GM12878 (cell line): ENCODE data around the gene GSE1. TPM values are rescaled to one million over a fixed set of nuclear protein-coding genes. Genes with fewer than 3 reads are reported as not detected.

ENCODE experiments used
- ATAC-seq: fragments of 200-7000 bp; cut with Tn5 transposase; 3 replicates; pipeline ENCODE4 v1.9.1; 2020; ENCODE audit warnings: mild to moderate bottlenecking, moderate library complexity
- BruUV-seq: library from RNA; stranded (reverse); fragments of 400-500 nt; replicated peaks from 2 replicates; lab custom pipeline; 2021; lab: Mats Ljungman, UMichigan
- CTCF ChIA-PET: fragments of 300-600 bp; sonication (Branson Sonifier 250); formaldehyde crosslinking; extraction: SDS; loops from one replicate; lab custom pipeline; 2021; ENCODE audit warnings: inconsistent platforms; lab: Yijun Ruan, JAX
- POLR2A ChIA-PET: fragments of 350-600 bp; formaldehyde crosslinking; extraction: SDS; loops from one replicate; lab custom pipeline; 2021; ENCODE audit warnings: inconsistent platforms; lab: Charles Lee
- RAD21 ChIA-PET: fragments of 300-600 bp; sonication (Branson Sonifier 250); formaldehyde crosslinking; loops from one replicate; lab custom pipeline; 2023; ENCODE audit warnings: antibody characterized with exemption; ENCODE audit not compliant: unreplicated experiment; lab: Charles Lee
- SMC1A ChIA-PET: fragments of 300-600 bp; sonication (Branson Sonifier 250); formaldehyde crosslinking; loops from one replicate; lab custom pipeline; 2023; ENCODE audit not compliant: unreplicated experiment, uncharacterized antibody; lab: Charles Lee
- DNase-seq: peaks from one replicate; pipeline ENCODE4 v3.0.0-alpha.2; 2011; ENCODE audit warnings: low read depth, low spot score
- FAIRE-seq: peaks from 3 replicates; lab custom pipeline; 2011; peaks lifted over from hg19 to GRCh38; lab: Jason Lieb, UNC
- H2AFZ ChIP-seq: 2 replicates; pipeline ENCODE4 v1.6.0; 2011; ENCODE audit warnings: low read depth, low read length, control low read depth; ENCODE audit not compliant: control insufficient read depth
- H3K27ac ChIP-seq: 2 replicates; pipeline ENCODE4 v1.5.1; 2011; ENCODE audit warnings: control low read depth; ENCODE audit not compliant: control insufficient read depth, insufficient read depth
- H3K27me3 ChIP-seq, 2 experiments: replicated peaks in 1 of 2; 2 replicates each; pipeline versions ENCODE4 v1.6.0 to v1.6.1; 2011; ENCODE audit warnings: low read length in 1 of 2; ENCODE audit not compliant: control insufficient read depth in 2 of 2, insufficient read depth in 2 of 2
- H3K36me3 ChIP-seq, 2 experiments: 2 replicates each; pipeline ENCODE4 v1.5.1; 2011; ENCODE audit warnings: low read length in 1 of 2; ENCODE audit not compliant: control insufficient read depth in 2 of 2, insufficient read depth in 2 of 2
- H3K4me1 ChIP-seq: 2 replicates; pipeline ENCODE4 v1.6.1; 2011; ENCODE audit warnings: mild to moderate bottlenecking, low read length, moderate library complexity, mixed read lengths; ENCODE audit not compliant: control insufficient read depth, insufficient read depth
- H3K4me2 ChIP-seq: 2 replicates; pipeline ENCODE4 v1.6.0; 2011; ENCODE audit warnings: control low read depth; ENCODE audit not compliant: control insufficient read depth, insufficient read depth
- H3K4me3 ChIP-seq: fragments of 200-600 bp; sonication (generic); 2 replicates; pipeline ENCODE4 v1.5.1; 2016
- H3K79me2 ChIP-seq: 2 replicates; pipeline ENCODE4 v1.6.0; 2011; ENCODE audit warnings: low read length; ENCODE audit not compliant: control insufficient read depth, insufficient read depth
- H3K9ac ChIP-seq: 2 replicates; pipeline ENCODE4 v1.8.0; 2011; ENCODE audit warnings: low read length, control low read depth, mixed read lengths; ENCODE audit not compliant: control insufficient read depth, insufficient read depth
- H3K9me3 ChIP-seq: replicated peaks from 3 replicates; pipeline ENCODE4 v1.5.1; 2011; ENCODE audit warnings: mild to moderate bottlenecking, low read length; ENCODE audit not compliant: control insufficient read depth, insufficient read depth
- H4K20me1 ChIP-seq: 2 replicates; pipeline ENCODE4 v1.6.0; 2011; ENCODE audit not compliant: control insufficient read depth, insufficient read depth
- FOXK2 ChIP-seq: fragments of 450-650 bp; IDR thresholded peaks from 2 replicates; pipeline ENCODE4 v1.6.1; 2017; ENCODE audit warnings: mild to moderate bottlenecking, moderate library complexity
- POLR2A ChIP-seq: IDR thresholded peaks from 2 replicates; pipeline ENCODE4 v1.6.1; 2011; ENCODE audit warnings: low read depth, mild to moderate bottlenecking, low read length
- WGBS: methylation state at CpG from one replicate; pipeline ENCODE4 v1.1.6; 2016; ENCODE audit warnings: low lambda C conversion rate; ENCODE audit not compliant: insufficient replicate concordance, insufficient coverage; ENCODE audit errors: missing lambda C conversion rate; 5-methylcytosine and 5-hydroxymethylcytosine counted together
- in situ Hi-C: fragments of 300-500 bp; cut with MboI; formaldehyde crosslinking; loops from 9 replicates; pipeline ENCODE4 v1.14.3; 2018; ENCODE audit warnings: mixed read lengths
- intact Hi-C: fragments of 100-400 bp; cut with micrococcal nuclease; formaldehyde crosslinking; loops from one replicate; pipeline ENCODE4 v1.14.2; 2022; ENCODE audit not compliant: unreplicated experiment
- polyA plus RNA-seq, 11 experiments: library from polyadenylated mRNA; depleted of rRNA in 4 of 11; unstranded in 6 of 11; stranded (reverse) in 5 of 11; fragments of >200 nt; fragmentation: Nextera tagmentation in 4 of 11; fragmentation: Illumina TruSeq in 1 of 11; extraction: Ambion mirVana in 4 of 11; extraction: Trizol in 1 of 11; gene quantifications; 1 replicate in 1 of 11; 2 replicates in 10 of 11; pipeline versions ENCODE4 v1.2.1 to v1.2.3, GENCODE V29; 2011 to 2016; ENCODE audit warnings: inconsistent platforms in 2 of 11, missing spikeins in 2 of 11, low read depth in 1 of 11
- total RNA-seq, 4 experiments: library from RNA; depleted of rRNA in 3 of 4; stranded (reverse); fragments of >200 nt in 3 of 4; fragmentation: Illumina TruSeq in 1 of 4; extraction: Trizol in 1 of 4; gene quantifications; 2 replicates each; pipeline versions ENCODE4 v1.2.1 to v1.2.3, GENCODE V29; 2013 to 2021

The GSE1 gene
- total and polyA plus RNA-seq, 10 of the 15 experiments (the other 5 are each of a cell fraction or from before 2014, with no cell fraction given) = 4.6 to 58.7 (median 18.2) TPM

- RAD21 ChIA-PET = interaction anchor here (0.6 to 3.9 kb wide), 18 partner anchors 21 to 1015 kb away, joined by 3 to 47 read pairs (median 5); no protein-coding TSS in a partner anchor
- no peak for ATAC-seq
Observed at GRCh38 chr16:85615014-85615851, 2.1 kb downstream of the GSE1 start.

More at GRCh38 chr16:85615014-85615851, 2.1 kb downstream of the GSE1 start:
- DNase-seq = no peak
- H3K9me3 ChIP-seq = no peaks in the 10 kb centered on the region
- 40% methylated on average over 39 of the region's 39 CpGs for WGBS
- H3K36me3 ChIP-seq = peaks cover 5 to 10% of the 10 kb centered on the region in 2 experiments; a peak in 3 of 4 replicates
- CTCF ChIA-PET = interaction anchor here (0.8 to 3.6 kb wide), 26 partner anchors 8 to 199 kb away, joined by 3 to 52 read pairs (median 11); no protein-coding TSS in a partner anchor
- TSS peak; percentile 34 for BruUV-seq
- H3K79me2 ChIP-seq = peaks cover 78% of the 10 kb centered on the region
- SMC1A ChIA-PET = interaction anchor here (0.9 to 3.9 kb wide), 16 partner anchors 12 to 500 kb away, joined by 3 to 21 read pairs (median 4); no protein-coding TSS in a partner anchor
- FAIRE-seq = no peak
- peaks cover 39% of the 10 kb centered on the region for H3K4me1 ChIP-seq
- peak overlapping the region; percentile 82 for H3K27ac ChIP-seq
- peak overlapping the region; percentile 61 for H3K9ac ChIP-seq
- POLR2A ChIA-PET = interaction anchor here (1.0 to 4.3 kb wide), 3 partner anchors 47 to 61 kb away, joined by 3 to 32 read pairs (median 17); no protein-coding TSS in a partner anchor
- peaks cover 12% of the 10 kb centered on the region; the same call in 1 of the 2 replicates for H4K20me1 ChIP-seq
- intact Hi-C loops = no loop called here
- no peak overlapping the region for H2AFZ ChIP-seq
- peak overlapping the region; percentile 75 for H3K4me2 ChIP-seq
- peak overlapping the region; percentile 95 for H3K4me3 ChIP-seq
- TF ChIP-seq POLR2A (no peak), FOXK2 (0 out of 2 replicates have a peak, but pooled peaks have one; percentile 10)
- in situ Hi-C loops = loop anchor here (25.0 kb wide), 1 partner anchor 178 kb away; no protein-coding TSS in a partner anchor
- H3K27me3 ChIP-seq = no peaks in the 10 kb centered on the region
